ENCODE data around the gene C7orf57. TPM values are rescaled to one million over a fixed set of nuclear protein-coding genes. Genes with fewer than 3 reads are reported as not detected.
A peak's percentile ranks its signal among the peaks of the same experiment; 100 is the strongest.

The C7orf57 gene
- 3.2 TPM for total RNA-seq (2021; ENCODE audit: unreplicated experiment)
- polyA plus RNA-seq (2012; ENCODE audit: insufficient read length), result 1.4 TPM
- percentile 43 among the genes with signal in this experiment for Bru-seq, nascent RNA
- BruChase-seq, experiment 1, labeled RNA remaining after a 2-hour chase, result percentile 45 among the genes with signal in this experiment
- BruChase-seq, experiment 2, labeled RNA remaining after a 6-hour chase, result percentile 43 among the genes with signal in this experiment
- long read RNA-seq, partial matches to known transcripts, result 1 of 3 reads
- long read RNA-seq, other reads (novel, unspliced or antisense), result 2 of 3 reads

DNA sequence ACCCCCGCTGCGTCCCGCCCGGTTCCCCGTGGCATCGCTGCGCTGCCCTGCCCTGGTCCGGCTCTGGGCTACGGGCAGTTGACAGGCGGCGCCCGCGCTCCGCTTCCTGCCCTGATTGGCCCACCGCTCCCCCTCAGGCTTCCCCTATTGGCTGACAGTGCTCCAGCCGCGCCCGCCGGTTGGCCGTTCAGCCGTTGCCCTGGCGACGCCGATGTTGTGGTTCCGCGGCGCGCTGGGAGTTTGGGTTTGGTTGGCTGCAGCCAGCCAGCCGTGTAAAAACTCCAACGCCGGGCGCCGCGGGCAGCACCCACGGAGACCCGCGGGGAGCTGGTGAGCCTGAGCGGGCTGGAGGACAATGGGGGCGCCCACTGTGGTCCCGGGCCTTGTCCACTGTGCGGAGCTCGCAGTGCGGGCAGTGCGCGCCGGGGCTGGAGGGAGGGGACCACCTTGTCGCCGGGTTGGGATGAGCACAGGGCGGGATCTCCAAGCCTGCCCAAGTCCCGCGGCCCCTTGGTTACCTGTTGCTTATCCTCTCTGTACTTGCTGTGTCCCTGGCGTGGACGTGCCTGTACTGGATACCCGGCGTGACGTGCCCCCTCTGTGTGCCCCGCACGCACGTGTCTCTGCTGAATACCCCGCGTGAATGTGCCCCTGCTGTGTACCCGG, at the start of gene C7orf57:
TSS of gene C7orf57 (plus strand) at position 243 of the 666 bp plus-strand sequence. CDS start 766 bp downstream, outside the sequence.
- Histone ChIP-seq H3K36me3 (ENCODE audit: control insufficient read depth, insufficient read depth, low read length) (no peaks in the 10 kb centered on the region), H3K27ac (ENCODE audit: low read length) (peak within 1 kb of the TSS; percentile 14; the same call in 1 of the 2 replicates), H3K4me1 (ENCODE audit: control insufficient read depth, insufficient read depth, low read length) (peaks cover 14% of the 10 kb centered on the region), H3K4me3 (ENCODE audit: low read depth in 2 of 2, low read length in 2 of 2) (peak within 1 kb of the TSS; percentile 68 to 86), H3K9me3 (ENCODE audit: control insufficient read depth, insufficient read depth, low read depth, low read length) (no peaks in the 10 kb centered on the region), H3K27me3 (ENCODE audit: control insufficient read depth, insufficient read depth, low read length) (no peaks in the 10 kb centered on the region)
- DNase-seq (ENCODE audit: low read depth, low spot score) (peak; percentile 46), ATAC-seq (peak; percentile 99)
- TF ChIP-seq, protein P1, sequence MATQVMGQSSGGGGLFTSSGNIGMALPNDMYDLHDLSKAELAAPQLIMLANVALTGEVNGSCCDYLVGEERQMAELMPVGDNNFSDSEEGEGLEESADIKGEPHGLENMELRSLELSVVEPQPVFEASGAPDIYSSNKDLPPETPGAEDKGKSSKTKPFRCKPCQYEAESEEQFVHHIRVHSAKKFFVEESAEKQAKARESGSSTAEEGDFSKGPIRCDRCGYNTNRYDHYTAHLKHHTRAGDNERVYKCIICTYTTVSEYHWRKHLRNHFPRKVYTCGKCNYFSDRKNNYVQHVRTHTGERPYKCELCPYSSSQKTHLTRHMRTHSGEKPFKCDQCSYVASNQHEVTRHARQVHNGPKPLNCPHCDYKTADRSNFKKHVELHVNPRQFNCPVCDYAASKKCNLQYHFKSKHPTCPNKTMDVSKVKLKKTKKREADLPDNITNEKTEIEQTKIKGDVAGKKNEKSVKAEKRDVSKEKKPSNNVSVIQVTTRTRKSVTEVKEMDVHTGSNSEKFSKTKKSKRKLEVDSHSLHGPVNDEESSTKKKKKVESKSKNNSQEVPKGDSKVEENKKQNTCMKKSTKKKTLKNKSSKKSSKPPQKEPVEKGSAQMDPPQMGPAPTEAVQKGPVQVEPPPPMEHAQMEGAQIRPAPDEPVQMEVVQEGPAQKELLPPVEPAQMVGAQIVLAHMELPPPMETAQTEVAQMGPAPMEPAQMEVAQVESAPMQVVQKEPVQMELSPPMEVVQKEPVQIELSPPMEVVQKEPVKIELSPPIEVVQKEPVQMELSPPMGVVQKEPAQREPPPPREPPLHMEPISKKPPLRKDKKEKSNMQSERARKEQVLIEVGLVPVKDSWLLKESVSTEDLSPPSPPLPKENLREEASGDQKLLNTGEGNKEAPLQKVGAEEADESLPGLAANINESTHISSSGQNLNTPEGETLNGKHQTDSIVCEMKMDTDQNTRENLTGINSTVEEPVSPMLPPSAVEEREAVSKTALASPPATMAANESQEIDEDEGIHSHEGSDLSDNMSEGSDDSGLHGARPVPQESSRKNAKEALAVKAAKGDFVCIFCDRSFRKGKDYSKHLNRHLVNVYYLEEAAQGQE (IDR thresholded peaks at IDR 0.05; ENCODE audit: insufficient read depth in 1 of 2, low read depth in 2 of 2, low read length in 1 of 2), result peak in 1 of 2 experiments; percentile 28; a peak in 1 of 4 replicates
- TF ChIP-seq TCF7L2 (IDR thresholded peaks at IDR 0.05; ENCODE audit: low read depth, low read length) (no peak), SIN3A (IDR thresholded peaks at IDR 0.05; ENCODE audit: borderline replicate concordance, insufficient read depth, low read depth, low read length) (peak; percentile 98), CTCF (IDR thresholded peaks at IDR 0.05) (peak; percentile 73)
- in situ Hi-C loops (cut with HindIII; ENCODE audit: low pct_unique_long_range_greater_than_20kb, low sequenced_read_pairs) (no loop called here), intact Hi-C loops (cut with micrococcal nuclease; ENCODE audit: unreplicated experiment) (loop anchor here (5.0 kb wide), 1 partner anchor 52 kb away; the partner anchor contains the start of gene UPP1)
- CTCF ChIA-PET, result interaction anchor here (1.5 kb wide), 1 partner anchor 44 kb away, joined by 3 read pairs; no protein-coding TSS in a partner anchor
- POLR2A ChIA-PET, result interaction anchor here (0.6 kb wide), 1 partner anchor 68 kb away, joined by 3 read pairs; no protein-coding TSS in a partner anchor
- BruUV-seq (replicated peaks), result no TSS peak

GRCh38 chr7:47988496-47989386, 46.6 kb upstream of the C7orf57 start:
- Histone ChIP-seq H3K27ac (ENCODE audit: low read length) (no peak overlapping the region; the same call in 1 of the 2 replicates), H3K4me1 (ENCODE audit: control insufficient read depth, insufficient read depth, low read length) (peaks cover 22% of the 10 kb centered on the region), H3K4me3 (ENCODE audit: low read depth in 2 of 2, low read length in 2 of 2) (no peak overlapping the region), H3K27me3 (ENCODE audit: control insufficient read depth, insufficient read depth, low read length) (no peaks in the 10 kb centered on the region), H3K9me3 (ENCODE audit: control insufficient read depth, insufficient read depth, low read depth, low read length) (no peaks in the 10 kb centered on the region), H3K36me3 (ENCODE audit: control insufficient read depth, insufficient read depth, low read length) (no peaks in the 10 kb centered on the region)
- in situ Hi-C loops (cut with HindIII; ENCODE audit: low pct_unique_long_range_greater_than_20kb, low sequenced_read_pairs) (no loop called here), intact Hi-C loops (cut with micrococcal nuclease; ENCODE audit: unreplicated experiment) (no loop called here)
- DNase-seq (ENCODE audit: low read depth, low spot score) (no peak), ATAC-seq (no peak)
- CTCF ChIA-PET, result interaction anchor here (0.6 kb wide), 3 partner anchors 11 to 1393 kb away, joined by 3 to 12 read pairs (median 3); no protein-coding TSS in a partner anchor
- POLR2A ChIA-PET, result interaction anchor here (0.7 kb wide), 1 partner anchor 132 kb away, joined by 3 read pairs; no protein-coding TSS in a partner anchor
- BruUV-seq (replicated peaks), result no TSS peak
- peak; percentile 82 for TF ChIP-seq CTCF (IDR thresholded peaks at IDR 0.05)
- TF ChIP-seq, protein P1 (IDR thresholded peaks at IDR 0.05; ENCODE audit: insufficient read depth in 1 of 2, low read depth in 2 of 2, low read length in 1 of 2), result no peak
- no peak for TF ChIP-seq SIN3A (IDR thresholded peaks at IDR 0.05; ENCODE audit: borderline replicate concordance, insufficient read depth, low read depth, low read length)
- TF ChIP-seq TCF7L2 (IDR thresholded peaks at IDR 0.05; ENCODE audit: low read depth, low read length), result no peak
- TF ChIP-seq POLR2AphosphoS5 (IDR thresholded peaks at IDR 0.05; ENCODE audit: low read depth, low read length), result no peak
